Hematopoietic multipotent progenitor cell treated with erythropoietin and hydrocortisone succinate and interleukin-3 and kit ligand, for 17 days (in vitro differentiated cells): ENCODE measurements around the gene STMN1.
A peak's percentile ranks its signal among the peaks of the same experiment; 100 is the strongest.
"Not testable (repeated sequence)": the region's sequence is repeated elsewhere in the genome, so short reads cannot be mapped to it uniquely, and the experiment has no call there.

Experiments
- DNase-seq: peaks from one replicate; pipeline ENCODE4 v3.0.0-alpha.2; 2015; ENCODE audit warnings: low spot score

The STMN1 gene

DNA sequence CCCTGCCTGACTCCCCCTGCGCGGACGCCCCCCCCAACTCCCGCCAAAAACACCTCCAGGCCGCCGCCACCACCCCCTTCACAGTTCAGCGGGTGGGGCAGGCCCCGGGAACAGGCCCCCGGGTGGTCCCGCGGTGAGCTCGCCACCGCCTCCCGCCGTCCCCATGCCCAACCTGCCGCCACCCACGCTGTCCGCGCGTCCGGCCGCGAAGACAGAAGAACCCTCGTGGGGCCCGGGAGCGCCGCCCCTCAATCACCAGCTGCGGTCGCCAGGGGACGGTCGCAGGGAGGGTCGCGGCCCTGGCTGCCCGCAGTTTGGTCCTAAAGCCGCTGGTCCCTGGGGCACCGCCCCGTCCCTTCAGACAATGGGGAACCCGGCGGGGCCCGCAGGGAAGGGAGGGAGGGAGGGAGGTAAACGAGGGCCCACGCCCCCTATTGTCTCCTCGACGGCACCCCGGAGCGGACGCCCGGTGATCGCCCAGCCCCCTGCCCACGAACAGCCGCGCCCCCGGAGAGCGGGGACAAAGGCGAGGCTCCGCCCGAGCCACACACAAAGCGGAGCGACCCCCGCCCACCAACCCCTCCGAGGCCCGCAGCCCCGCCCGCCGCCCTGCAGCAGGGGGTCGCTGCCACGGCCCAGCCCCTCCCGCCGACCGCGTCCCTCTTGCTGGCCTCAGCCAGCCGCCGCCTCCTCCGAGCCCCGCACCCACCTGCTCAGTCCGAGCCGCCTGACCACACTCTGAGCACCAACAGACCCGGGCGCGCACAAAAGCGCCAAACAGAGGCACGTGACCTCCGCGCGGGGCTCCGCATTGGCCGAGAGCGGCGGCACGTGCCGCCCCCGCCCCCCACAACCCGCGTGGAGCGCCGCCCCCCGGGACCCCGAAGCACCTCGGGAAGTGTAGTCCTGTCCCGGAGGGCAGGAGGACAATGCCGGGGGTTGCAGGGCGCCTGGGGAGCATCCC lies at the start of gene STMN1:
Gene STMN1, minus strand, starts transcription at position 740 of the 964 bp plus-strand sequence. CDS start 1,743 bp downstream, outside the sequence.
- DNase-seq = peak; percentile 52

DNA sequence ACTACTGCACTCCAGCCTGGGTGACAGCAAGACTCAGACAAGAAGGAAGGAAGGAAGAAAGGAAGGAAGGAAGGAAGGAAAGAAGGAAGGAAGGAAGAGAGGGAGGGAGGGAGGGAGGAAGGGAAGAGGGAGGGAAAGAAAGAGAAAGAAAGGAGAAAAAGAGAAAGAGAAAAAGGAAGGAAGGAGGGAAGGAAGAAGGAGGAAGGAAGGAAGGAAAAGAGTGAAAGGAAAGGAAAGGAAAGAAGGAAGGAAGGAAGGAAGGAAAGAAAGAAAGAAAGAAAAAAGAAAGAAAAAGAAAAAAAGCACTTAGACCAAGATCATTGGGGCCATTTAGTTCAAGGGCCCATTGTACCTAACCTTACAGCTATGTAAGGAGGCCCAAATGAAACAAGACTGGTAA lies 49.3 kb upstream of the STMN1 start:
- no peak for DNase-seq

DNA sequence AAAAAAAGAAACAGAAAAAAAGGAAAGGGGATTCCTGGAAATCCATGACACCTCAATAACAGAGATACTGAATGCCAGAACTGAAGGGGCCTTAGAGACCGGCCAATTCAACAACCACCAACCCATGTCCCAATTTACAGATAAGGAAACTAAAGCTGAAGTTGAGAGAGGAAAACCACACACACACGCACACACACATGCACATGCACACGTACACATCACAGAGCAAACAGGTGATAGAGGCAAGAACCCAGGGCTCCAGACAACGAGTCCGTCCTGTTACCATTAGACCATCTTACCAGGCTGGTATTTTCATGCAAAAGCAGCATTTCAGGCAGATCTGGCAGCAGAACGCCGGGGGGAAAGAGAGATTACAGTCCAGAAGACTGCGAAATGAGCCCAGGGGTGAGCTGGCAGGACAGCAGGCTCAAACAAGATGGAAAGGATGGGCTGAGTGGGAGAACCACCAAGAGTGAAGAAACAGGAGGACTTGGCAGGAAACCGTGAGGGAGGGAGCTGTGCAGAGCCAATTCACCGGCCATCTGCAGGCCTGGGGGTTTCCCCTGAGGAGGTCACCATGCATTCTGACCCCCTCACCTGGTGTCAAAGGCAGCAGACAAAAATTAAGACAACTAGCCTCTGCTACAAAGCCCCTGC lies 48.2 kb upstream of the STMN1 start:
- no peak for DNase-seq

DNA sequence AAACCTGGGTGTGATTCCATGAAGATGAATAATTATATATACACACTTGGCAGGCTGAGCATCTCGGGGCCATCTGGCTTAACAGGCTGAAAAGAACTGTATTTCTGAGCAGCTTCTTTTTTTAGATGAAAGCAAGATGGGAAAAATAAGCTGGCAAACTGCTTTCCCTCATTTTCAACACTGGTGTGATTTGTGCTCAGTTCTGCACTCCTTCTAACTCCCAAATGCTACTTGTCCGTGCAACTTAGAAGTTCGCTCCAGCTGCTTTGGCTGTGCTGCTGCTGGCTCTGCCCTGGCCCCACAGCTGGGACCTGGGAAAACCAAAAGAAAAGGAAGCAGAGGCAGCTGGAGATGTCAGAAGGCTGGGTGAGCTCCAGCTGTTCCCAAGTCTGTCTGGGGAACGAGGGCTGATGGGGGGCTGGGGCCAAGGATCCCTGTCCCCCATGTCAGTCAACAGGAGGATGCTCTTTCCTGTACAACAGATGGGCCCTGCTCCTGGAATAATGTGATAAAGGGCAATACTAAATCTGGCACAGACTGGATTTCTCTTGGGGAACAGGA lies 46.7 kb upstream of the STMN1 start:
- DNase-seq = no peak

DNA sequence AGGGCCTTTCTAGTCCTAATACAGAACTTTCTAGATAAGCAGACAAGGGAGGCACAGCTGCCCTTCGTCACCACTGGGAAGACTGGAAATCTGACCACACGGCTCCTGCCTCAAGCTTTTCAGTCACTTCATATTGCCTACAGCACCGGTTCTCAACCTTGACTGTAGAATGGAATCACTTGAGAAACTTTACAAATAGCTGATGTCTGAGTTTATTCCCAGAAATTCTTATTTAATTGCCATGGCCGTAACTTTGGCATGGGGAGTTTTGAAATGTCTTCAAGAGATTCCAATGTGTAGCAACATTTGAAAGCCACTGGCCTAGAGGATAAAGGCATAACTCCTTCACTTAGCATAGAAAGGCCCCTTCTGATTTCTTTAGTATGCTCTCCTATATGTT lies 42.4 kb upstream of the STMN1 start:
- DNase-seq = no peak

DNA sequence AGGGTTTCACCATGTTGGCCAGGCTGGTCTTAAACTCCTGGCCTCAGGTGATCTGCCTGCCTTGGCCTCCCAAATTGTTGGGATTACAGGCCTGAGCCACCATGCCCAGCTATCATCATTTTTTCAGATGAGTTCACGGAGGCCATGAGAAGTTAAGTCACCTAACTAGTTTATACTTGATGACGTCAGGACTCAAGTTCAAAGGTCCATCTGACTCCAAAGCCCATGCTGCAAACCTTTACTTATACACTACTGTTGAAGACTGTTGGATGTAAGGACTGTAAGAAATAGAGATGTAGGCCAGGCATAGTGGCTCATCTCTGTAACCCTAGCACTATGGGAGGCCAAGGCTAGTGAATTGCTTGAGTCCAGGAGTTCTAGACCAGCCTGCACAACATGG lies 40.8 kb upstream of the STMN1 start:
- DNase-seq = no peak

DNA sequence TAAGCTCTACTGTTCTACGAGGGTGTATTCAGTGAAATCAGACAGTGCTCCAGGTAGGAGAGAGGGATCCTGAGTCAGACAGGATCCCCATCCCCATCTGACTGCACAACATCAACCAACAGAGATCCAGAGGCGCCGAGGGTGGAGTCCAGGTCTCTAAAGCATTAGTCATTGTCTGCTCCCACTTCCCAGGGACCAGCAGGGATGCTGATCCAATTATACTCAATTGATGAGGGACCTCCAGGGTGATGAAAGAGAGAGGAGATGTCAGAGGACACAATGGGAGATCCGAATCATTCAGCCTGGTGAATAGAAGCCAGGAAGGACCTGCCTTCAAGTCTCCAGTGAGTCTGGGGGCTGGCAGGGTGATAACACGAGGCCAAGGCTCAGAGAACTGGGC lies 39.5 kb upstream of the STMN1 start:
- DNase-seq = no peak

DNA sequence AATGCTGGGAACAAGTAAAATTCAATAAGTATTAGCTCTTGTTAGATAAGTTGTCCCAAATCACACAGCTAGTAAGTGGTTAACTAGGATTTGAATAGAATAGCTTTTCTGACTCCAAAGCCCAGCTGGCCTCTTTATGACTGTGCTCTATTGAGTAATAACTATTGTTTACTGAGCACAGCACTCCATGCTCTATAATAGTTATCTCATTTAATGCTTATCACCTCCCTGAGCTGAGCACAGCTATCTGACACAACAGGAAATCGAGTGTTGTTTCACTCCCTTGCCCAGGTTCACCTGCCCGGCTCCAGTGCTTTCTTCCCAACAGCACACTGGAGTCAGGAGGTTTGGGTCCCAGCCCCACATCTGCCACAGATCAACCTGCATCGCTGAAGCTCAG lies 38.8 kb upstream of the STMN1 start:
- no peak for DNase-seq

DNA sequence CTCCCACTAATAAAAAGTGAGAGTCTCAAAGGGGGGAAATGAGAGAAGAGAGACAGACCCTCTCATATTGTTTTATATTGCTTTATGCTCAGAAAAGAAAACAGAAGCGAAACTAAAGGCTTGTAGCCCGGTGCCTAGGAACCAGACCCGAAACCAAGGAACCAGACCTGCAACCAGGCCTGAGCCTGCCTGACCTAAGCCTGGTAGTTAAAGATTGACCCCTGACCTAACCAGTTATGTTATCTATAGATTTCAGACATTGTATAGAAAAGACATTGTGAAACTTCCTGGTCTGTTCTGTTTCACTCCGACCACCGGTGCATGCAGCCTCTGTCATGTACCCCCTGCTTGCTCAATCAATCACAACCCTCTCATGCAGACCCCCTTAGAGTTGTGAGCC lies 37.3 kb upstream of the STMN1 start:
- not testable (repeated sequence) for DNase-seq

DNA sequence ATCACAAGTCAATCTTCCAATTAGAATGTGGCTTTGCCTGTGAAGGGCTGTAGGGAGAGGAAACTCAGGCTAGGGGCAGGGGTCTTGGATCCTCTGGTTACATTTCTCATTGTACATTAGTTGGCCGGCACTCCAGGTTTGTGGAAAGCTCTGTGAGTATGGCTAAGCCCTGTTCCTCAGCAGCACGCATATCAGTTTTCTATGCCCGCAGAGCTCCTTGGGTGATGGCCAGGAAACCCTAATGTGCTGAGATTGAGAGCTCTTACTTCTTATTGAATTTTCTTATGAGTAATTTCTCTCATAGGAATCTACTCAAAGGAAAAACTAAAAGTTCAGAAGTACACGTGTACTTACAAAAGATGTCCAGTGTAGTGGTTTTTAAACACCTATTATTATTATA lies 30.7 kb upstream of the STMN1 start:
- no peak for DNase-seq

DNA sequence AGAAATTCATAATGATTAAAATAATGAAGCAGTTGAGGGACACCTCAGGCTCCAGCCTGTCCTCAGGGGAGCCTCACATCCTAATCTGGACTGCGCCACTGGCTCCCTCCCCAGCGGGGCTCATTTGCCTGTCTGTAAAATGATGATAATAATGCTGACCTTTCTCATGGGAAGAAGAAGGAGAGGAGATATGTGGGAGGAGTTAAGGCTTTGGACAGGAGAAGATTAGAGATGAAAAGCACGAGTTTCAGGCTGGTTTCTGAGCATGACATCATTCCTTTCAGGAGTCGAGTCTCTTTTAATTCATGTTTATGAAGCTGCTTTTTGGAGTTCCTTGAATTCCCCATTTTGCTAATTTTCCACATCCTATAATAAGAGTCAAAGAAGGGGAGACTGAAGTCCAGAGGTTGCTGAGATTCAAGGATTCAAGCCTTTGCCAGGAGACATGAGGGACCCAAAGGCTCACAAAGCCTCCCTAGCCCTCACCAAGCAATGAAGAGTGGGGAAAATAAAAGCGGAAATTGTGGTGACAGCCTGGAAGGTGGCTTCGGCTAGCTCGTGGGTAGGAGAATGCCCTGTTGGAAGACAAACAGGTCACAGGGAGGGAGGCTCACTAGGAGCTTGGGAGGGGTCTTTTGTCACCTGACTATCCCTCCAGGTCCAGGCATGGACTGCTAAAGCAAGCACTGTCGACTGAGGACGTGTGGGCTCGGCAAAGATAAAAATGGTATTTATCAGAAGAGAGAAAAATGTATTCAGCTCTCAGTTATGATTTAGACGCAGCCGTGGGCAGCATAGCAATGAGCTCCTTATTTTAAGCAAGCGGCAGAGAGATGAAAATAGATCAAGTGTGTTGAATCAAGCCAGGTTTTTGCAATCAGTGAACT lies 27.5 kb upstream of the STMN1 start:
- no peak for DNase-seq

DNA sequence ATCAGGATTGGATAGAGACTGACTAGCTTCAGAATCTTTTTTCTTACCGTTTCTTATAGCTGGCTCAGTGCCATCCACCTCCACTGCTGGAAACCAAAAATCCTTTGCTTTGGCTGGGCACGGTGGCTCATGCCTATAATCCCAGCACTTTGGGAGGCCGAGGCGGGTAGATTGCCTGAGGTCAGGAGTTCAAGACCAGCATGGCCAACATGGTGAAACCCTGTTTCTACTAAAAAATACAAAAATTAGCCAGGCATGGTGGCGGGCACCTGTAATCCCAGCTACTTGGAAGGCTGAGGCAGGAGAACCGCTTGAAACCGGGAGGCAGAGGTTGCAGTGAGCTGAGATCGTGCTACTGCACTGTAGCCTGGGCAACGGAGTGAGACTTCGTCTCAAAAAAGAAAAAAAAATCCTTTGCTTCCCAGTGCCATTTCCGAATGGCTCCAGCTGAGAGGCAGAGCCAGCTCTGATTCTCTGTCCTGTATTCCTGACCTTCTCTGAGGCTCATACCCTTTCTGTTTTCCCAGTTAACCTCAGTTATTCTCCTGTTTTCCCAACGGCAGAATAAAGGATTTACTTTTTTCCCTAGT lies 26.7 kb upstream of the STMN1 start:
- DNase-seq = not testable (repeated sequence)

DNA sequence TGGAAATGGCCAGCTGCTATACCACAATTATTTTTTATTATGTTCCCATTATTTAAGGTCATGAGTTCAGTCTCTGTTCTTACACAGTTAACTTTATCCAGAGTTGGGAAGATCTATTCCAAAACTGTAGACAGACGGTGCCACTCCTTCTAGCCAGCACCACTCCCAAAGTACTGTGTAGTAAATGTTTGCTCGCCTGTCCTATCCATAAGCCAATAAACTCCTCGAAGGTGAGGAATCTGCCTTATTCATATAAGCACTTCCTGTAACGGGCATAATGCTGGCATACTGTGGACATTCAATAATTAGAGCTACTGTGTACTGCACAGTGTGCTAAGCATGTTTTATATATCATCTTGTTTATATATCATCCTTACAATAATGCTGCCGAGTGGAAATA lies 26.1 kb upstream of the STMN1 start:
- DNase-seq = no peak

DNA sequence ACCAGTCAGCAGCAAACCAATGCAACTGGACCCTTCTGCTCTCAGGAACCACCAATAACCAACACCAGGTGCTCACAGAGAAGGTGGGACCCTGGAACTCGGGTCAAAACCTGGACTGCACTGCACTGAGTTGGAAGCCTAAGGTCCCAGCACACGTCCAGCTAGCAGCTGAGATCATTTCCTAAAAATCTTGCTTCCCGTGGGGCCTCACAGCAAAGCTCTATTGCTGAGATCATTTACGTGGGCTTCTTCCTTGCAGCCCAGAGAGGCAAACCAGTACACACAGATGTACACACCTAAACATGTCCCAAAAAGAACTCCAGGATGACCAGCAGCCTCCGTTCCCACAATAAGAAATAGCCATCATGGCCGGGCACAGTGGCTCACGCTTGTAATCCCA lies 22.8 kb upstream of the STMN1 start:
- no peak for DNase-seq

DNA sequence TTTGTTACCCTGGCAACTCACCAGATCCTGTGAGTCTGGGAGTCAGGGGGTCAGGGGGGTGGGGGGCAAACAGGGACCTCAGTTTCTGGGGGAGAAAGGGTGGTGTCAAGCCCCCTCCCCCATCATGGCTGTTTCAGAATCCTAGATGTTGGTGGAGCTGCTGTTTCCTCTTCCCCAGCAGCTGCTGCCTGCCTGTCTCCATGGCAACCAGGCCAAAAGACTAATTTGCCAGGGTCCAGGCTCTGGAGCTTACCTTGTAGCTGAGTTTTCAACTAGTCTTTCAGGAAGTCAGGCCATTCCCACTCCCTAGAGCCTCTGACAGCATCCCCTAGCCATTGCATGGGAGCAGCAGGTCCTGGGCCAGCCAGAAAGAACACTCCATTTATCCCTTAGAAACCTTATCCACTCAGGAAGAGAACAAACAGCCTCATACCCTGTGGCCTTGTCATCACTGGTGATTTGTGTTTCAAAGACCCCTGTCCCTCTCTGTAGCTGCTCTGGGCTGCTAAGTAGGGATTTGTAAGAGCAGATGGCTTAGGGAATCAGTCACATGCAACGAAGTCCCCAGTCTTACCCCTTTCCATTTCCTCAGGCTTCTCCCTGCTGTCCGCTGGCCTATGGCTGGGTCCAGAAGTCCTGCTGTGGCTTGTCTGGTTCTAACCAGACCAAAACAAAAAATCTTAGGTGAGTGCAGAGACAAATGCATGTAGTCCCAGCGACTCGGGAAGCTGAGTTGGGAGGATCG lies 21.5 kb upstream of the STMN1 start:
- DNase-seq = no peak

DNA sequence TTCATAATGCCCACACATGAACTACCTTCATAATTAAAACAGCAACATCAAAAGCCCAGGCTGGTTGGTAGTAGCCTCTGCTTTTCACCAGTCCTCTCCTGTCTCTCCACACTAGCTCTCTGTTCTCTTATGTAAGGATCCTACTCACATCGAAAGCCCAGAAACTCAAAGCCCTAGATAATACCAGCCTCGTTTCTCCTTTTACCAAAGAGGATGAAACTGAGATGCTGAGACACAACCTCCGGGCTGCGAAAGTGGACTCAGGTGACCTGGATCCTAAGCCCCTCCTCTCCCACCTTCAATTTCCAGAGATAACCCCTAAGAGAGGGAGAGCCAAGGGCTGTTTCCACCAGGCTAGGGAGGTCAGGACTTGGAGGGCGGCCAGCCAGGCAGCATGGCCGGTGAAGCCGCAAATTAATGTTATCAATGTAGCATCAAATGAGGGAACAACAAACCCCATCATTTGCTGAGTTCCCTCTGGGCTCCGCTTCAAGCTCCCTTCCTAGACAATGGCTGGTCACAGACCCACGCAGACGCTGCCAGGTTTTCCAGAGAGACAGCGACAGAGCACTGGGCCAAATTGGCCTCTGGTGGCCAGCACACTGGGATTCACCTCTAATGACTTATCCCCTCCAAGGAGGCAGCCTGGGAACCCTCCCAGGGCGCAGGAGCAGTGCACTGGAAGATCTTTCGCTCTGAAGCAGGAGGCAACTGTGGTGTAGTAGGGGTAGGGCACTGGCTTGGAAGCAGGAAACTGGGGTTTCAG lies 20.7 kb upstream of the STMN1 start:
- no peak for DNase-seq

DNA sequence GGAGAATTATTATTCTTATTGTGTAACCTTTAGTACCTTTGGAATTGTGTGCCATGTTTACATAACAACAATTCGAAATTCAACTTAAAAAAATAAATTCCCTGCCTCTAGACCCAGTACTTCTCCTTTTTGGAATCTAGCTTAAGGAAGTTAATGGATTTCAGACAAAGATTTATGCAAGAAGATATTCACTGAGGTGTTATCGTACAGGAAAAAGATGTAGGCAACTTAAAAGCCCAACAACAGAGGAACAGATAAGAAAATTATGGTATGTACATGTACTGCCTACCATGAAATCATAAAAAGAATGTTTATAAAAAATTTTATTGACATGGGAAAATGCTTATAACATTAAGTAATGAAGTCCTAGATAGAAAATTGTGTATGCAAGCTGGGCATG lies 18.2 kb upstream of the STMN1 start:
- DNase-seq = no peak

DNA sequence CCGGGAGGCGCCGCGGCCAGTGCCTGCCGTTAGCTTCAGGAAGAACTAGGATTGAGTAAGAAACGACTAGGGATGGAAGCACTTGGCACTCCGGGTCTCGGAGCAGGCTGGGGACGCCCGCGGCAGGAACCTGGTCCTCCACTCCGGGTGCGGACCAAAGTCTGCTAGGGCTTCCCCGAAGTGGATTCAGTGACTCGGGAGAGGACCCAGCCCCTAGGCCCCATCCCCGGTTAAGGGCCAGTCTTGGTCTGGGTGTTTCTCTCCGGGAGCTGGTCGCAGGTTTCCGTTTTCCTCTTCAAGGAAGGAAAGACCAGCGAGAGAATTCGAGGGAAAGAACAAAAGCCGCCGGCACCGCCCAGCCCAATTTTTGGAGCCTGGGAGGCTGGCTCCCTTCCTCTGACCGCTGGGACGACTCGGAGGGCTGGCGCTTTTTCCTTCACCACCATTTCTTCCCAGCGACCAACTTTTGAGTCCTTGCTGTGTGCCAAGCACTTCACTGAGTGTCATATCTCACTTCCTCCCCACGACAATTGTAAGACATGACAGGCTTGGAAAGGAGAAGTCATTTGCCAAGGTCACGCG lies 16.8 kb upstream of the STMN1 start:
- DNase-seq = no peak

DNA sequence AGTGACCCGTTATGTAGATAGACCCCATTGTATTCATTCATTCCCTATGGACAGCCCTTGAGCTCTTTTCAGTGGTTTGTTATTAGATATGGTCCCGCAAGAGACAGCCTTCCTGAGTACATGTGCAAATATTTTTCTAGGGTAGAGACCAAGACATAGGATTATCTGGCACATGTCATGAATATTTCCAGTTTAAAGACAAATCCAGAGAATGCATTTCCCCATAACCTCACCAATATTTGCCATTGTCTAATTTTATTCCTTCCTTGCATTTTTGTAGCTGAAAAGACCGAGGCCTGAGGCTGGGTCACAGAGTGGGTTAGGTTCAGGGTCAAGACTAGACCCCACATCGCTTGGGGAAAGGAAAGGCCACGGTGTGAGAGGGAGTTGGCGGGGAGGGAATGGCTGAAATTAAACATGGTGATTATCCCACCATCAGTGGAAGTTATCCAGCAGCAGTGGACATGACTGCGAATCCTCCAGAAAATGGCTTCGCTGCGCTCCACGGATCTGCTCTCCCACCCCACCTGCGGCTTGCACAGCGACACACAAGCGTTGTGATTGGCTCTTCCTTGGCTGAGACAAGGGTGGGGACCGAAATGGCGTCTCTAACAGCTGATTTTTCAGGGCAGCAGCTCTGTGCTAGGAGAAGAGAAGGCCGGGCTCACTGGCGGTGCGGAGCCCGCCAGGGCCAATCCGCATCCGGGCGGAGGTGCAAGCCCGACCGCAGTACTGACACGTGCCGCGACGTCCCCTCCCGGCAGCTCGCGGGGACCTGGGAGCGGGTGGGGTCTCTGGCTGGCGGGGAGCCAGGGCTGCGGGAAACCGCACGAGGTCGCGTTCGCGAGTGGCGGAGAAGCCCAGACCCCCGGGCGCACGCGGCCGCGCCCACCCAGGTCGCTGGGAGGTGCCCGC lies 16.1 kb upstream of the STMN1 start:
- DNase-seq = no peak
